Glutamatergic neuron (in vitro differentiated cells): Measurements from ENCODE around the gene GSN. TPM values are rescaled to one million over a fixed set of nuclear protein-coding genes. Genes with fewer than 3 reads are reported as not detected.

Experiments used
- DNase-seq: peaks from one replicate; pipeline ENCODE4 v3.0.0; 2022
- H3K27ac Mint-ChIP-seq: one replicate; pipeline ENCODE4 v1.8.0; 2020; ENCODE audit warnings: mild to moderate bottlenecking, mixed read lengths, inconsistent platforms; ENCODE audit not compliant: unreplicated experiment
- H3K27me3 Mint-ChIP-seq: one replicate; pipeline ENCODE4 v1.8.0; 2020; ENCODE audit warnings: mild to moderate bottlenecking, moderate library complexity, mixed read lengths, inconsistent platforms; ENCODE audit not compliant: unreplicated experiment
- H3K36me3 Mint-ChIP-seq: one replicate; pipeline ENCODE4 v1.8.0; 2020; ENCODE audit warnings: mild to moderate bottlenecking, mixed read lengths, inconsistent platforms; ENCODE audit not compliant: unreplicated experiment
- H3K4me1 Mint-ChIP-seq: one replicate; pipeline ENCODE4 v1.8.0; 2020; ENCODE audit warnings: mild to moderate bottlenecking, low read depth, mixed read lengths, inconsistent platforms; ENCODE audit not compliant: unreplicated experiment
- H3K4me3 Mint-ChIP-seq: one replicate; pipeline ENCODE4 v1.8.0; 2020; ENCODE audit warnings: mild to moderate bottlenecking, mixed read lengths, inconsistent platforms; ENCODE audit not compliant: unreplicated experiment
- H3K9me3 Mint-ChIP-seq: one replicate; pipeline ENCODE4 v1.8.0; 2020; ENCODE audit warnings: mild to moderate bottlenecking, moderate library complexity, mixed read lengths, inconsistent platforms; ENCODE audit not compliant: unreplicated experiment
- total RNA-seq: library from RNA; stranded (reverse); fragmentation: NEBNext Ultra II Directional; extraction: Animal tissue kit (Norgen Biotek cat#: 25700); gene quantifications from one replicate; pipeline ENCODE4 v1.2.1, GENCODE V29; 2021; ENCODE audit not compliant: unreplicated experiment
- TF ChIP-seq, protein P1 (sequence below): fragments of 200-600 bp; sonication (generic); IDR thresholded peaks from one replicate; pipeline ENCODE4 v1.5.0; 2021; ENCODE audit not compliant: partially characterized antibody, unreplicated experiment

GSN gene
- total RNA-seq, 1 donor from 2014 or later = 11.6 TPM

DNA sequence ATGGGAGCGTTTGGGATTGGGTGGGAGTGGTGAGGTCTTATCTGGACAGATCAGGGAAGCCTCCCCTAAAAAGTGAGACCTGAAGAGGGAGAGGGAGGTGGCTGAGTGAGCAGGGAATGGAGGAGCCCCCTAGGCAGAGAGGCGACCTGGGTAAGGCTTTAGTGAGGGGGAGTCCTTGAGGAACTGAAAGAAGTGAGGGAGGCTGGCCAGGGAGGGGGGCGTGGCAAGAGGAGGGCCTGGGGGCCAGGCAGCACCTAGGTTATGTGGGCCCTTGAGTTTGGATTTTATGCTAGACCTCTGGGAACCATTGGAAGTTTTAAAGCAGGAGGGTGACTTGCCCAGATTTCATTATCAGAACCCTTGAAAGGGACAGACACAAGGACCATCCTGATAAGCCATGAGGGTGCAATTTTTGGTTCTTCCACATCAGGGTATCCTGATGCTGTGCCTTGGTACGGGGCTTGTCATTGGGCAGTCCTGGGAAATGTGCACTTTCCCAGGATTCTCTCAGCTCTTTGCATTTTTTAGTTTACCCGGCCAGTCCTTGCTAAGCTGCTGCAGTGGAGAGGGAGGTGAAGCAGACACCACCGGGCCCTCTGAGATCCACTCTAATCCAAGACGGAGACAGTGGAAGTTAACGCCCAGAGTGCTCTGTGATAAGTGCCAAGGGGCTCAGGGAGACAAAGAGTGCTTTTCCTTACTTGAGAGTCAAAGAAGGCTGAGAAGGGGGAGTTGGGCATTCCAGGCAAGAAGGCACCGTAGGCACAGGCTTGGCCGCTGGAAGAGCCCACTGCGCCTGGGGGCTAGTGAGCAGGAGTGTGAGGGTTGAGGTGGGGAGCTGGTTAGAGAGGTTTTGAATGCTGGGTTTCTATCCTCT is 16.1 kb downstream of the GSN start:
- no peak overlapping the region for H3K27ac Mint-ChIP-seq
- peaks cover 9% of the 10 kb centered on the region for H3K4me1 Mint-ChIP-seq
- TF ChIP-seq, protein P1, sequence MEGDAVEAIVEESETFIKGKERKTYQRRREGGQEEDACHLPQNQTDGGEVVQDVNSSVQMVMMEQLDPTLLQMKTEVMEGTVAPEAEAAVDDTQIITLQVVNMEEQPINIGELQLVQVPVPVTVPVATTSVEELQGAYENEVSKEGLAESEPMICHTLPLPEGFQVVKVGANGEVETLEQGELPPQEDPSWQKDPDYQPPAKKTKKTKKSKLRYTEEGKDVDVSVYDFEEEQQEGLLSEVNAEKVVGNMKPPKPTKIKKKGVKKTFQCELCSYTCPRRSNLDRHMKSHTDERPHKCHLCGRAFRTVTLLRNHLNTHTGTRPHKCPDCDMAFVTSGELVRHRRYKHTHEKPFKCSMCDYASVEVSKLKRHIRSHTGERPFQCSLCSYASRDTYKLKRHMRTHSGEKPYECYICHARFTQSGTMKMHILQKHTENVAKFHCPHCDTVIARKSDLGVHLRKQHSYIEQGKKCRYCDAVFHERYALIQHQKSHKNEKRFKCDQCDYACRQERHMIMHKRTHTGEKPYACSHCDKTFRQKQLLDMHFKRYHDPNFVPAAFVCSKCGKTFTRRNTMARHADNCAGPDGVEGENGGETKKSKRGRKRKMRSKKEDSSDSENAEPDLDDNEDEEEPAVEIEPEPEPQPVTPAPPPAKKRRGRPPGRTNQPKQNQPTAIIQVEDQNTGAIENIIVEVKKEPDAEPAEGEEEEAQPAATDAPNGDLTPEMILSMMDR = no peak
- DNase-seq = no peak
- peaks cover 2% of the 10 kb centered on the region for H3K9me3 Mint-ChIP-seq
- H3K27me3 Mint-ChIP-seq = peaks cover 16% of the 10 kb centered on the region
- H3K4me3 Mint-ChIP-seq = no peak overlapping the region
- H3K36me3 Mint-ChIP-seq = peaks cover under 1% of the 10 kb centered on the region

DNA sequence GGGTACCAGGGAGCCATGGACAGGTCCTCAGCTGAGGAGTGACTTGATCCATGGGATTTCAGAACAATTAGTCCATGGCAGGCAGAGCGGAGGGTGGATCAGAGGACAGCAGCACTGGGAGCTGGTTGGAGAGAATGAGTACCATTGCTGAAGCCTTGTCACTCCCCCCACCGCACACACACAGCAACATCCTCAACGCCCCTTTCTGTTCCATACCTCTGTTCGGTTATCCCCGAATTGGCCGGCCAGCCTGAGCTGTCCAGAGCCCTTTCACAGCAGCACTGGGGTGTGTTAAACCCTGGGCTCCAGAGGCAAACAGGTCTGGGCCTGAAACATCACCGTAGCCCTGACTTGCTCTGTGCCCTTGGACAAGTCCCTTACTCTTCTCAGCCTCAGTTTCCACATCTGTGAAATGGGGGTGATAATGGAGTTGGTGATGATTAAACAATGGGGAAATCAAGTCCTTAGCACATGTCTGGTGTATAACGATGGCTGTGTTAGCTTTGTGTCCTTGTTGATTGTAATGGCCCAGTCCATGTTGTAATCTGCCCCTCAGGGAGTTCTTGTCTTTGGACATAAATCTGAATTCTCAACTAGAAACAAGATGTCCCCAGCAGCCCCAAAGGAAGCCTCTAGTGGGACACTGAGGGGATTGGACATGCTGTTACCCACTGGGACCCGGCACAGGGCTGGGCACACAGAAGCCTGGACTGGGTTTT is 16.9 kb downstream of the GSN start:
- Mint-ChIP-seq H3K27ac (no peak overlapping the region), H3K4me1 (peaks cover 9% of the 10 kb centered on the region), H3K36me3 (no peaks in the 10 kb centered on the region), H3K9me3 (peaks cover 2% of the 10 kb centered on the region), H3K27me3 (peaks cover 16% of the 10 kb centered on the region), H3K4me3 (no peak overlapping the region)
- TF ChIP-seq, protein P1 = no peak
- no peak for DNase-seq

DNA sequence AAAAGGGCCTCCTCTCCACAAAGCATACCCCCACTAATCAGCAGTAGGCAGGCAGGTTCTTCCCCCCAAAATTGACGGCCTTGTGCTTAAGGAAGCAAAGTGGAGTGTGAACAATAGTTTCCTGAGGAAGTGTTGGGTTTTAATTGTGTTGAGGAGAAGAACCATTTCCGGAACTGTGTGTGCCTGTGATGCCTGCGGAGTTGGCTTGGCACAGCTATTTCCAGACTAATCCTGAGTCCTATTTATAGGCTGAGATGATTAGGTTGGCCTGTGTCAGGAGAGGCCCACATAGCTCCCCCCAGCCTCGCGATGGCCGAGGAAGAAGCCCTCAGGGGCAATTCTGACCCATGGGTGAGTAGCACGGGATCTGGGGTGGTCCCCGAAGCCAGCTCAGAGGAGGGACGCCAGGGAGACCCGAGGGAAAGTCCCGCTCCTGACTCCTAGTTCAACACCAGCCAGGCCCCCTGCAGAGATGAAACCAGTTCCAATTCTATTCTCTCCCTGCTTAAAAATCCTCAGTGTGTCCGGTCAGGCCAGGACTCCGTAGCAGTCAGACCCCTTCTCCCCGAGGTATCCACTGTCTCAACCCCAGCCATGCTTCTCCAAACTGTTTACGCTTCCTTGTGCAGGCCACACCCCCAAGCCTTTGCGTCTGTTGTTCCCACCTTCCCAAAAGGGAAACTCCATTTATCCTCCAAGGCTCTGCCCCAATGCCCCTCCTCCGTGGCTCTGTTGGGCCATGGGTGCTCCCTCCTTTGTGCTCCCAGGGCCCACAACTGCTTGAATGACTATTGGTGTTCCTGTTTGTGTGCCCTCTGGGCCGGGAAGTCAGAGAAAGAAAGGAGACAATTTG is 18.1 kb downstream of the GSN start:
- Mint-ChIP-seq H3K27ac (no peak overlapping the region), H3K4me1 (peaks cover 9% of the 10 kb centered on the region), H3K9me3 (peaks cover 2% of the 10 kb centered on the region), H3K4me3 (no peak overlapping the region), H3K36me3 (no peaks in the 10 kb centered on the region), H3K27me3 (peaks cover 11% of the 10 kb centered on the region)
- TF ChIP-seq, protein P1 = no peak
- DNase-seq = no peak

DNA sequence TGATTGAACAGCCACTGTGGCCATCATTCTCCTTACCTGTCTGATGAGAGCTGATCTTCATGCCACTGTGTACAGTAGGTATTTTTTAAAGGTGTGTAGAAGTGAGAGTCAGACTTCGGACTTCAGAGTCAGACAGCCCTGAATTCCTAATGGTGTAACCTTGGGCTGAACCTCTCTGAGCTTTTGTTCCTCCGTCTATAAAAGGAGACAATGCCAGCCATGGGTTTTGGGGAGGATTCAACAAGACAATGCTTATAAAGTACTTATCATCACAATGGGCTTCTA is 18.7 kb downstream of the GSN start:
- TF ChIP-seq, protein P1 = no peak
- Mint-ChIP-seq H3K4me3 (no peak overlapping the region), H3K27me3 (peaks cover 10% of the 10 kb centered on the region), H3K36me3 (no peaks in the 10 kb centered on the region), H3K27ac (no peak overlapping the region), H3K4me1 (peaks cover 9% of the 10 kb centered on the region), H3K9me3 (peaks cover 2% of the 10 kb centered on the region)
- DNase-seq = no peak
